Activated CD4-positive, alpha-beta memory T cell treated with anti-CD3 and anti-CD28 coated beads, Interleukin-2, amount 10 ng/mL, durations not matched to agents 7 days and 5 days (primary cell): ENCODE data around the gene MYH7B. TPM values are rescaled to one million over a fixed set of nuclear protein-coding genes. Genes with fewer than 3 reads are reported as not detected.

ENCODE experiments used
- CTCF ChIA-PET: fragments of 350-600 bp; sonication (Branson Sonifier 250); formaldehyde crosslinking; loops from one replicate; lab custom pipeline; 2021; ENCODE audit warnings: antibody characterized with exemption, inconsistent platforms; lab: Charles Lee
- POLR2A ChIA-PET: fragments of 350-600 bp; sonication (Branson Sonifier 250); formaldehyde crosslinking; loops from one replicate; lab custom pipeline; 2021; ENCODE audit warnings: antibody characterized with exemption; lab: Charles Lee
- DNase-seq: peaks from one replicate; pipeline ENCODE4 v3.0.0-alpha.2; 2020
- H3K27ac Mint-ChIP-seq: one replicate; pipeline ENCODE4 v1.8.0; 2021; ENCODE audit warnings: mild to moderate bottlenecking, mixed read lengths
- H3K27me3 Mint-ChIP-seq: one replicate; pipeline ENCODE4 v1.8.0; 2021; ENCODE audit warnings: mixed read lengths
- H3K36me3 Mint-ChIP-seq: one replicate; pipeline ENCODE4 v1.8.0; 2021; ENCODE audit warnings: low read depth, mixed read lengths
- H3K4me1 Mint-ChIP-seq: one replicate; pipeline ENCODE4 v1.8.0; 2021; ENCODE audit warnings: mixed read lengths
- H3K4me3 Mint-ChIP-seq: one replicate; pipeline ENCODE4 v1.8.0; 2021; ENCODE audit warnings: mild to moderate bottlenecking, mixed read lengths
- H3K9me3 Mint-ChIP-seq: one replicate; pipeline ENCODE4 v1.8.0; 2021; ENCODE audit warnings: mixed read lengths
- total RNA-seq, 2 experiments: library from RNA; stranded (reverse); gene quantifications; one replicate each; pipeline ENCODE4 v1.2.3, GENCODE V29; 2021

Gene MYH7B
- total RNA-seq, 2 experiments from 2014 or later: 0.08 to 0.15 TPM

DNA sequence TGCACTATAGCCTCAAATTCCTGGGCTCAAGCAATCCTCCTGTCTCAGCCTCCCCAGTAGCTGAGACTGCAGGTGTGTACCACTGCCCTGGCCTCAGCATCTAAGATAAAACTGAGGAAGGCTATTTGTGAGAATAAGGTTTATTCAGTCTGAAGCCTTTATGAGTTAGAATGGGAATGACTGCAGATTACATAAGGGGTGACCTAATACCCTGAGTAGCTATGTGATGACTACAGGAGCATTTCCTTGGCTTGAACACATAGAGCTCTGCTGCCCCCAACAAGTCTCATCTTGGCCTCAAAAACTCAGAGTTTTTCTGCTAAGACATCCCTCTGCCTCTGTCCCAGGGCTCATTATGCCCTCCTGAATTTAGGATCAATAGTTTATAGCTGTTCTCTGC, 7.6 kb upstream of the MYH7B start:
- H3K4me1 Mint-ChIP-seq: peaks cover 6% of the 10 kb centered on the region
- peaks cover 36% of the 10 kb centered on the region for H3K36me3 Mint-ChIP-seq
- no peaks in the 10 kb centered on the region for H3K27me3 Mint-ChIP-seq
- H3K4me3 Mint-ChIP-seq: no peak overlapping the region
- CTCF ChIA-PET: no interaction called here
- POLR2A ChIA-PET: no interaction called here
- no peaks in the 10 kb centered on the region for H3K9me3 Mint-ChIP-seq
- H3K27ac Mint-ChIP-seq: no peak overlapping the region
- no peak for DNase-seq

DNA sequence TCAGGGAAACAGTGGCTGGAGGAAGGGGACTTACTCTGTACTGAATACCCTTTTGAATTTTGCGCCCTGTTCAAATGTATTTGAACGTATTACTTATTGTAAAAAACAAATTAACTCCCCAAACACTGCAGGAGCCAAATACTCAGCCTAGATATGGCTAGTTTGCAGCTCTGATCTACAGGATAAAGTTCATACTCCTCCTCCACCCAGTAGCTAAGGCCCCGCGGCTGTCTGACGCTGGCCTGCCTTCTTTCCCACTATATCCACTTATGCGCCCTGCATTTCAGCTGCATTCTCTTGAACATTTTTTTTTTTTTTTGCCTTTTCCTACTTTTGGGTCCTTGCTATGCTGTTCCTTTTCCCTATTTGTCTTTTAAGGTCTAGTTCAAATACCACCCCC, 6.5 kb upstream of the MYH7B start:
- peaks cover 30% of the 10 kb centered on the region for H3K36me3 Mint-ChIP-seq
- H3K4me1 Mint-ChIP-seq: peaks cover 13% of the 10 kb centered on the region
- no peak overlapping the region for H3K4me3 Mint-ChIP-seq
- no peaks in the 10 kb centered on the region for H3K9me3 Mint-ChIP-seq
- no peak for DNase-seq
- H3K27me3 Mint-ChIP-seq: no peaks in the 10 kb centered on the region
- ChIA-PET POLR2A (no interaction called here), CTCF (no interaction called here)
- H3K27ac Mint-ChIP-seq: no peak overlapping the region

DNA sequence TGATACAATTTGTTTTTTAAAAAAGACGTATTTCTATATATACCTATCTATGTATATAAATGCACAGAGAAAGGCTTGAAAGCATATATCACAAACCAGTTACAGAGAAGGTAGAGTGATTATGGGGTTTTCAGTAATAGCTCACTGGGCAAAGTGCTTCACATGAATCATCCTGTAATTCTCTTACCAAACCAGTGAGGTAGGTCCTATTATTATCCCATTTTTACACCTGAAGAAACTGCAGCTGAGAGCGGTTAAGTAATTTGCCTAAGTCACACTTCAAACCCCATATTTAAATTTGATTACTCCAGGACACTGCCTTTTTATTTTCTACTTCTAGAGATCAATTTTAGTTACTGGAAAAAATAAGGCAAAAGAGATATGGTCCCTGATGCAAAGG, 4.4 kb upstream of the MYH7B start:
- H3K4me3 Mint-ChIP-seq: no peak overlapping the region
- ChIA-PET POLR2A (interaction anchor here (0.7 kb wide), 1 partner anchor 301 kb away, joined by 3 read pairs; no protein-coding TSS in a partner anchor), CTCF (interaction anchor here (1.7 to 2.1 kb wide), 2 partner anchors 75 to 78 kb away, joined by 5 to 6 read pairs; partner anchors contain the start of gene ACSS2)
- peaks cover 32% of the 10 kb centered on the region for H3K4me1 Mint-ChIP-seq
- H3K36me3 Mint-ChIP-seq: peaks cover 30% of the 10 kb centered on the region
- no peaks in the 10 kb centered on the region for H3K27me3 Mint-ChIP-seq
- H3K27ac Mint-ChIP-seq: no peak overlapping the region
- H3K9me3 Mint-ChIP-seq: no peaks in the 10 kb centered on the region
- DNase-seq: no peak

DNA sequence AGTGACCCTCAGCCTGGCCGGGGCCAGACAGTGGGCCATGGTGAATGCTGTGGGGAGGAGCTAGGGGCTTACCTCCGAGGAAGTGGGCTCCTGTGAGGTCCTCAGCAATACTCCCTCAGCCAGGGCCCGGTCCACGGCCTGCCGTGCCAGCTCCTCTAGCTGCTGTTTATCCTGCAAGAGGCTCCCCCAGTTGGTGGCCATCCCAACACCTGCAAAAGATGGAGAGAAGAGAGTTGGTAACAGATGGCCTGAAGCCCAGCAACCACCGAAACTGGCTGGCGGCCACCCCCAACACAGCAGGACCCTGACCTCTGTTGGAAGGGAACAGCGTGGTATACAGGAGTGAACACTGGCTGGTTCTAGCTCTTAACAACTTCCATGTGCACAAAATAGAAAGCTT, 4.0 kb upstream of the MYH7B start:
- Mint-ChIP-seq H3K36me3 (peaks cover 26% of the 10 kb centered on the region), H3K9me3 (no peaks in the 10 kb centered on the region), H3K4me3 (no peak overlapping the region), H3K27ac (no peak overlapping the region), H3K27me3 (no peaks in the 10 kb centered on the region), H3K4me1 (peaks cover 35% of the 10 kb centered on the region)
- DNase-seq: no peak
- POLR2A ChIA-PET: interaction anchor here (0.7 kb wide), 1 partner anchor 301 kb away, joined by 3 read pairs; no protein-coding TSS in a partner anchor
- CTCF ChIA-PET: interaction anchor here (1.4 to 2.1 kb wide), 3 partner anchors 76 to 83 kb away, joined by 3 to 6 read pairs (median 5); partner anchors contain the start of gene ACSS2

DNA sequence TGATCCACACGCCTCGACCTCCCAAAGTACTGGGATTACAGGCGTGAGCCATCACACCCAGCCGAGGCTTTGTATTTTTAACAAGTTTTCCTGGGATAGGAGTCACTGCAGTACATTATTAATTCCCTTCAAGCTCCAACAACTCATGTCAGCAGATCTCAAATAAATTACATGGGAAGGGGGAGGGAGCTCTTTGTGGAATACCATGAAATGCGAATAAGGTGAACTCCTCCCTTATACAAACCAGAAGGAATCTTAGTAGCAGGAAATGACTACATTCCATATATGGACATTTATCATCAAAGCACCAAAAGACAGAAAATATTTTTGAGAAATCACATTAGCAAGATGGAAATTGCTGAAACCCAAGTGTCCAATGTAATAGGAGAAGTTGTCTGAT, 3.0 kb upstream of the MYH7B start:
- Mint-ChIP-seq H3K27me3 (no peaks in the 10 kb centered on the region), H3K9me3 (no peaks in the 10 kb centered on the region), H3K36me3 (peaks cover 25% of the 10 kb centered on the region), H3K4me3 (no peak overlapping the region), H3K27ac (no peak overlapping the region), H3K4me1 (peaks cover 35% of the 10 kb centered on the region)
- ChIA-PET CTCF (interaction anchor here (1.4 to 2.1 kb wide), 2 partner anchors 79 to 84 kb away, joined by 3 to 6 read pairs; no protein-coding TSS in a partner anchor), POLR2A (no interaction called here)
- no peak for DNase-seq

DNA sequence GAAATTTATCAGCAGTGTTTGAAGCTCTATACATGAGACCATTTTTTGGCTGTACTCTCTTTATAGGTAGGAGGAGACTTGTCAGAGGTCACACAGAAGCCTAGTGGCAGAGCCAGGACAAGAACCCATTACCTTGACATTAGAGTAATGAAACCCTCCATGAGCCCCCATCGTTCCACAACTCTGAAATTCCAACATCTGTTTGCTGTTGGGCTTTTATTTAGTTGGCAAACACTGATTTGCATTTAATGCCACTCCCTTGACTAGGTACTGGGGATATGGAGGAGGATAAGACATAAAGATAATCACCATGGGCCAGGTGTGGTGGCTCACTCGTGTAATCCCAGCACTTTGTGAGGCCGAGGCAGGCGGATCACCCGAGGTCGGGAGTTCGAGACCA, 1.7 kb upstream of the MYH7B start:
- Mint-ChIP-seq H3K27me3 (no peaks in the 10 kb centered on the region), H3K4me3 (no peak overlapping the region), H3K9me3 (no peaks in the 10 kb centered on the region), H3K27ac (no peak overlapping the region), H3K36me3 (peaks cover 23% of the 10 kb centered on the region), H3K4me1 (peaks cover 35% of the 10 kb centered on the region)
- ChIA-PET POLR2A (no interaction called here), CTCF (interaction anchor here (1.3 to 6.2 kb wide), 2 partner anchors 10 to 79 kb away, joined by 3 to 100 read pairs; partner anchors contain the start of genes ACSS2 and GGT7)
- DNase-seq: no peak

DNA sequence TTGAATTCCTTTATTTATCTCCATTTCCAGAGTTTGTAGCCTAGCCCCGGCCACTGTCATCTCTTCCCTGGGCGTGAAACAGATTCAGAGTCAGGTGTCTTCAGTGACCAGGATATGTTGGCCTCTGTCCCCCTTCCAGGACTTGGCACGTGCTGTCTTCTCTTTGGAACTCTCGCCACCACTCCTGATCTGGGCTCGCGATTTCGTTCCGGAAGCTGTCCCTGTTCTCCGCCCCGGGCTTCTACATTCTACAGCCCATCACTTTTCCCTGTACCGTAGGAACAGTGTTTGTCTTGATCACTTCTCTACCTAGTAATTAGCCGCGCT, 801 bp upstream of the MYH7B start:
- ChIA-PET POLR2A (interaction anchor here (3.6 kb wide), 1 partner anchor 79 kb away, joined by 37 read pairs; the partner anchor contains the start of gene ACSS2), CTCF (interaction anchor here (1.5 to 6.2 kb wide), 4 partner anchors 42 to 137 kb away, joined by 4 to 100 read pairs (median 6); partner anchors contain the start of genes ACSS2, GGT7 and TRPC4AP)
- no peak for DNase-seq
- Mint-ChIP-seq H3K4me3 (peak overlapping the region; percentile 98), H3K27ac (peak overlapping the region; percentile 88), H3K9me3 (no peaks in the 10 kb centered on the region), H3K4me1 (peaks cover 35% of the 10 kb centered on the region), H3K27me3 (no peaks in the 10 kb centered on the region), H3K36me3 (peaks cover 14% of the 10 kb centered on the region)

DNA sequence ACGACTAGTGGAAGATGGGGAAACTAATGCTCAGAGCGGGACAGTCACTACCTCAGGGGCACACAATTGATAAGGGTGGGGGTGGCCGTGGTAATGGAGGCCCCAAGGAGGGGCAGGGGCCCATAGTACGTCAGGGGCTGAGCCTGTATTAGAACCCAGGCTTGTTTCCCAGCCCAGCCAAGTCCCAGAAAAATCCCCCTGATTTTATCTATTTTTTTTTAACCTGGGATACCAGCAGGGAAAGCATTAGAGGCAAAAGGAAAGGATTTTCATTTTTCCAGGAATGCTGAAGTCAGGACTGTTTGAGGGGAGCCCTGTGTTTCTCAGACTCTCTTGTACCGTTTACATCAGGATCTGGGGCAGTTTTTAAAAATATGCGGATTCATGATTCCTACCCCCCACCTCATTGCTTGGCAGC, 382 bp downstream of the MYH7B start:
- H3K9me3 Mint-ChIP-seq: no peaks in the 10 kb centered on the region
- peaks cover 39% of the 10 kb centered on the region for H3K4me1 Mint-ChIP-seq
- ChIA-PET CTCF (interaction anchor here (0.6 to 6.2 kb wide), 12 partner anchors 11 to 136 kb away, joined by 3 to 100 read pairs (median 4); partner anchors contain the start of genes ACSS2, GGT7 and TRPC4AP), POLR2A (interaction anchor here (0.6 to 3.6 kb wide), 4 partner anchors 17 to 83 kb away, joined by 3 to 37 read pairs (median 4); partner anchors contain the start of genes ACSS2 and GGT7)
- H3K27ac Mint-ChIP-seq: peak overlapping the region; percentile 88
- DNase-seq: no peak
- H3K27me3 Mint-ChIP-seq: no peaks in the 10 kb centered on the region
- peaks cover 9% of the 10 kb centered on the region for H3K36me3 Mint-ChIP-seq
- H3K4me3 Mint-ChIP-seq: peak overlapping the region; percentile 98

DNA sequence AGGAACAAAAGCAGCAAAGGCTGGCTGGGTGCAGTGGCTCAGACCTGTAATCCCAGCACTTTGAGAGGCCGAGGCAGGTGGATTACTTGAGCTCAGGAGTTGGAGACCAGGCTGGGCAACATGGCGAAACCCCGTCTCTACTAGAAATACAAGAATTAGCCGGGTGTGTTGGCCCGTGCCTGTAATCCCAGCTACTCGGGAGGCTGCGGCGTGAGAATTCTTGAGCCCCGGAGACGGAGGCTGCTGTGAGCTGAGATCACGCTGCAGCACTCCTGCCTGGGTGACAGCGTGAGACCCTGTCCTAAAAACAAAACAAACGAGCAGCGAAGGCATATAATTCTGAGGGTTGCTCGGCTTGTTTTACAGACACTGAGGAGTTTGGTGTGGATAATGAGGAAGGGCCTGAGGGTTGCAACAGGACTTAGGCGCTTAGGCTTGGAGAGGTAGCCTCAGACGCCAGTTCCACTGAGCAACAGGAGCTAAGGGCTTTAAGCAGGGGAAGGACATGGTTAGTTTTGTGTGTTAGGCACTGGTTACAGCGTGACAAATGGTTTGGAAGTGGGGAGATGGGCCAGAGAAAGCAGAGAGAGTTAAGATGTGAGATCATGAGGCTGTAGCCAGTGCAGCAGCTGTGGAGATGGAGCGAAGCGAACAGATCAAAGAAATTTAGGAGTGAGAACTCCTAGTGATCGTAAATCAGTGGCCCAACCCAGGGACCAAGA, 1.2 kb downstream of the MYH7B start:
- H3K4me3 Mint-ChIP-seq: no peak overlapping the region
- H3K36me3 Mint-ChIP-seq: peaks cover 9% of the 10 kb centered on the region
- H3K27ac Mint-ChIP-seq: no peak overlapping the region
- ChIA-PET POLR2A (interaction anchor here (0.8 to 3.6 kb wide), 2 partner anchors 82 to 84 kb away, joined by 3 to 37 read pairs; partner anchors contain the start of genes ACSS2 and GGT7), CTCF (interaction anchor here (0.6 to 6.2 kb wide), 4 partner anchors 13 to 109 kb away, joined by 3 to 100 read pairs (median 4); partner anchors contain the start of genes ACSS2 and GGT7)
- no peaks in the 10 kb centered on the region for H3K9me3 Mint-ChIP-seq
- peaks cover 38% of the 10 kb centered on the region for H3K4me1 Mint-ChIP-seq
- no peaks in the 10 kb centered on the region for H3K27me3 Mint-ChIP-seq
- DNase-seq: no peak

DNA sequence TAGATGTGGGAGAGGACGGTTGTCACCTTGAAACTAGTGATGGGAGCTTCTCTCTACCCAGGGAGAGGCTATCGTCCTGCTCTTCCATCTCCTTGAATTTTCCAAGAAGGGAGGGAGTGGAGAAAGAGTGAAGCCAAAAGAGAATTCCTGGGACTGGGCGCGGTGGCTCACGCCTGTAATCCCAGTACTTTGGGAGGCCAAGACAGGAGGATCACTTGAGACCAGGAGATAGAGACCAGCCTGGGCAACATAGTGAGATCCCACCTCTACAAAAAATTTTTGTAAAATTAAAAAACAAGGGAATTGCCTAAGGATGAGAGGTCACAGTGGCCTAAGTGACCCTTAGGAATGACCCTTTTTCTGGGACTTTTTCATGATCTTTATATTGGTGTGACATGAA, 8.8 kb downstream of the MYH7B start:
- ChIA-PET POLR2A (no interaction called here), CTCF (interaction anchor here (0.5 kb wide), 1 partner anchor 217 kb away, joined by 8 read pairs; no protein-coding TSS in a partner anchor)

DNA sequence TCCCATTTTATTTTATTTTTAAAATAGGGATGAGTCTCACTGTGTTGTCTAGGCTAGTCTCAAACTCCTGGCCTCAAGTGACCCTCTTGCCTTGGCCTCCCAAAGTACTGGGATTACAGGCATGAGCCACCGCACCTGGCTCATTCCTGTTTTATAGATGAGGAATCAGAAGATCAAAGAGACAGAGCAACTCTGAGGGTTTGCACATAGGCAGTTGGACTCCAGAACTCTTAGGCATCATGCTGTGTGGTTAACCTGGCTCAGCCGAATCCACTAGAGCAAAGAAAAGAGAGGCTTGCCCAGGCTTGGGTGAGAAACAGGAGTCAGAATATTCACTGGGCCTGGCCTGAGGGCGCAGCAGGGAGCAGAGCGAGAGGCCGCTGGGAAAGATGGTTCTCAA, 9.4 kb downstream of the MYH7B start:
- ChIA-PET CTCF (no interaction called here), POLR2A (no interaction called here)
- DNase-seq: no peak
- H3K27me3 Mint-ChIP-seq: peaks cover 2% of the 10 kb centered on the region
- no peak overlapping the region for H3K27ac Mint-ChIP-seq
- H3K4me1 Mint-ChIP-seq: peaks cover 5% of the 10 kb centered on the region
- H3K9me3 Mint-ChIP-seq: no peaks in the 10 kb centered on the region
- no peaks in the 10 kb centered on the region for H3K36me3 Mint-ChIP-seq
- no peak overlapping the region for H3K4me3 Mint-ChIP-seq

More for the DNA sequence above, 8.8 kb downstream of the MYH7B start:
- DNase-seq: no peak
- Mint-ChIP-seq H3K27ac (no peak overlapping the region), H3K27me3 (peaks cover 2% of the 10 kb centered on the region), H3K9me3 (no peaks in the 10 kb centered on the region), H3K4me1 (peaks cover 5% of the 10 kb centered on the region), H3K4me3 (no peak overlapping the region), H3K36me3 (no peaks in the 10 kb centered on the region)

DNA sequence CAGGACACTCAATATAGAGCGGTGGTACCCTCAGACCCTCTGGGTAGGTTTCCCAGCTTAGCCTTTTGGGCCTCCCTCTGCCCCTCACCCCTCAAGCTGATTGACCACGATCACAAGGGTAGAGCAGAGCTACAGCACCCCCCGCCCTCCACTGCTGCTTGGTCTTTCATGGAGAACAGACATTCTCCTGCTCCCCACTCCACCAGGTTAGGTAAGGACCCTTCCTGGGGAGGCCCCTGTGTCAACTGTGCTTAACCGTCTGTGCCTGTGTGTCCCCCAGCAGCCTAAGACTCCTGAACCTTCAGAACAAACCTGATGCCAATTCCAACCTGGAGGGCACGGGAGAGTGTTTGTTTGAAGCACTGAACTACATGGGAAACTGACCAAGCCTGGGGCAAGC, 11.8 kb downstream of the MYH7B start:
- DNase-seq: no peak
- Mint-ChIP-seq H3K27me3 (peaks cover 2% of the 10 kb centered on the region), H3K9me3 (no peaks in the 10 kb centered on the region), H3K36me3 (no peaks in the 10 kb centered on the region), H3K4me3 (no peak overlapping the region), H3K4me1 (no peaks in the 10 kb centered on the region), H3K27ac (no peak overlapping the region)
- ChIA-PET CTCF (interaction anchor here (1.3 kb wide), 1 partner anchor 12 kb away, joined by 3 read pairs; the partner anchor contains the start of genes GSS and MYH7B), POLR2A (no interaction called here)
